HEK293T (cell line): ENCODE results near the gene OCA2.

Source experiments
- ARNT ChIP-seq: fragments of 450-650 bp; IDR thresholded peaks from 2 replicates; pipeline ENCODE4 v1.6.1; 2017; ENCODE audit warnings: mild to moderate bottlenecking
- BHLHE40 ChIP-seq: fragments of 450-650 bp; IDR thresholded peaks from 2 replicates; pipeline ENCODE4 v1.6.1; 2016; ENCODE audit warnings: mild to moderate bottlenecking, moderate library complexity, borderline replicate concordance
- ELF4 ChIP-seq: fragments of 450-650 bp; IDR thresholded peaks from 2 replicates; pipeline ENCODE4 v1.6.1; 2017; ENCODE audit warnings: antibody characterized with exemption
- FOXK2 ChIP-seq: fragments of 450-650 bp; IDR thresholded peaks from 2 replicates; pipeline ENCODE4 v1.6.1; 2016; ENCODE audit warnings: mild to moderate bottlenecking
- FOXM1 ChIP-seq: fragments of 450-650 bp; IDR thresholded peaks from 2 replicates; pipeline ENCODE4 v1.6.1; 2017; ENCODE audit warnings: mild to moderate bottlenecking, borderline replicate concordance
- HDGF ChIP-seq: fragments of 450-650 bp; IDR thresholded peaks from 2 replicates; pipeline ENCODE4 v1.6.1; 2017; ENCODE audit warnings: antibody characterized with exemption, borderline replicate concordance
- L3MBTL2 ChIP-seq: fragments of 450-650 bp; conservative IDR thresholded peaks from 2 replicates; pipeline ENCODE4 v1.6.1; 2016; ENCODE audit warnings: mild to moderate bottlenecking
- SUZ12 ChIP-seq: fragments of 450-650 bp; IDR thresholded peaks from 2 replicates; pipeline ENCODE4 v1.6.1; 2016; ENCODE audit warnings: mild to moderate bottlenecking
- TARDBP ChIP-seq: fragments of 450-650 bp; IDR thresholded peaks from 2 replicates; pipeline ENCODE4 v1.6.1; 2016
- TF ChIP-seq, protein P1 (sequence below): fragments of 450-650 bp; IDR thresholded peaks from 2 replicates; pipeline ENCODE4 v1.6.1; 2016

- TF ChIP-seq HDGF (no peak), SUZ12 (no peak), FOXK2 (no peak), ELF4 (no peak), ARNT (no peak), BHLHE40 (no peak), L3MBTL2 (no peak), TARDBP (no peak), FOXM1 (no peak)
- TF ChIP-seq, protein P1, sequence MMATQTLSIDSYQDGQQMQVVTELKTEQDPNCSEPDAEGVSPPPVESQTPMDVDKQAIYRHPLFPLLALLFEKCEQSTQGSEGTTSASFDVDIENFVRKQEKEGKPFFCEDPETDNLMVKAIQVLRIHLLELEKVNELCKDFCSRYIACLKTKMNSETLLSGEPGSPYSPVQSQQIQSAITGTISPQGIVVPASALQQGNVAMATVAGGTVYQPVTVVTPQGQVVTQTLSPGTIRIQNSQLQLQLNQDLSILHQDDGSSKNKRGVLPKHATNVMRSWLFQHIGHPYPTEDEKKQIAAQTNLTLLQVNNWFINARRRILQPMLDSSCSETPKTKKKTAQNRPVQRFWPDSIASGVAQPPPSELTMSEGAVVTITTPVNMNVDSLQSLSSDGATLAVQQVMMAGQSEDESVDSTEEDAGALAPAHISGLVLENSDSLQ = no peak
These were observed 94.7 kb downstream of the OCA2 start for GRCh38 chr15:28004143-28005003.
